NT2/D1 (cell line): ENCODE results near the gene MAGI1.

Experiments used
- SUZ12 ChIP-seq: IDR thresholded peaks from 2 replicates; pipeline ENCODE4 v1.6.1; 2011; ENCODE audit not compliant: insufficient read length, insufficient read depth; ENCODE audit errors: extremely low read depth
- YY1 ChIP-seq: IDR thresholded peaks from 2 replicates; pipeline ENCODE4 v1.6.1; 2011; ENCODE audit not compliant: insufficient read length, insufficient read depth
- ZNF274 ChIP-seq: IDR thresholded peaks from 2 replicates; pipeline ENCODE4 v1.6.1; 2011; ENCODE audit warnings: mild to moderate bottlenecking, low read depth, low read length

GRCh38 chr3:65706301-65706700, 332.4 kb downstream of the MAGI1 start:
- no peak for TF ChIP-seq SUZ12
- no peak for TF ChIP-seq ZNF274
- TF ChIP-seq YY1 = no peak
